ENCODE data around the gene C2CD3. TPM values are rescaled to one million over a fixed set of nuclear protein-coding genes. Genes with fewer than 3 reads are reported as not detected.

C2CD3 gene
- total and polyA plus RNA-seq, 9 of the 15 experiments (the other 6 are each of a cell fraction or from before 2014, with no cell fraction given), result 4.4 to 20.2 (median 15.4) TPM

DNA sequence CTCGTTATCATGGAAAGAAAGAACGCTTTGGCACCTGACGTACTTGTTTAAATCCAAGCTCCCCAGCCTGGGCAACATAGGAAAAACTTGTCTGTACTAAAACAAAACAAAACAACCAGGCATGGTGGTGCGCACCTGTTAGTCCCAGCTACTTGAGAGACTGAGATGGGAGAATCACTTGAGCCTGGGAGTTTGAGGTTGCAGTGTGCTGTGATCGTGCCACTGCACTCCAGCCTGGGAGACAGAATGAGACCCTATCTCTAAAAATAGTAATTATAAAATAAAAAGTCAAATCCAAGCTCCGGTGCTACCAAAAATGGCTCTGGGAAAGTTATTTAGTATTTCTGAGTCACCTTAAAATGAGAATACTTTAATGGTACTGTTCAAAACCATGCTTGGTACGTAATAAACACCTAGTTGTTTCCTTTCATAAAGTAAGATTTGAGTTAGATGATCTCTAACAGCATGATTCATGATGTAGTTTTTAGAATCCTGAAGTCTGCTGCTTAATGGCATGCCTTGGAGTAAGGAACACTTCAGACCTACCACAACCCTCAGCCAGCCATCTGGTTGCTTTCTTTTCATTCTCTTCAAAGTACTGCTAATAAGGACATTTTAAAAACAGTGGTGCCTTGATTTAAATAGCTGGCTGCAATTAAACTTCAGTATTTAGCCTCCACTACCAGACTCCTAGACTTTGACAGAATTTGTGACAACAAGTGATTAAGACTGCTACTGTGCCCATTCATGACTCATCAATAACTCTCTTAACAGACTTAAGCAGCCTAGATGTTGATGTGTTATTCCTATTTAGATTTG lies 8.6 kb upstream of the C2CD3 start (continued):
- TF ChIP-seq HNRNPUL1 (IDR thresholded peaks at IDR 0.05; ENCODE audit: low read length), result no peak
- no peak for TF ChIP-seq TOE1 (IDR thresholded peaks at IDR 0.05; ENCODE audit: borderline replicate concordance)
- no peak for TF ChIP-seq TOE1 (CRISPR knock-in tag; IDR thresholded peaks at IDR 0.05; ENCODE audit: borderline replicate concordance, low read depth)
- TF ChIP-seq SP1 (CRISPR knock-in tag; IDR thresholded peaks at IDR 0.05), result no peak
- TF ChIP-seq, protein P1, sequence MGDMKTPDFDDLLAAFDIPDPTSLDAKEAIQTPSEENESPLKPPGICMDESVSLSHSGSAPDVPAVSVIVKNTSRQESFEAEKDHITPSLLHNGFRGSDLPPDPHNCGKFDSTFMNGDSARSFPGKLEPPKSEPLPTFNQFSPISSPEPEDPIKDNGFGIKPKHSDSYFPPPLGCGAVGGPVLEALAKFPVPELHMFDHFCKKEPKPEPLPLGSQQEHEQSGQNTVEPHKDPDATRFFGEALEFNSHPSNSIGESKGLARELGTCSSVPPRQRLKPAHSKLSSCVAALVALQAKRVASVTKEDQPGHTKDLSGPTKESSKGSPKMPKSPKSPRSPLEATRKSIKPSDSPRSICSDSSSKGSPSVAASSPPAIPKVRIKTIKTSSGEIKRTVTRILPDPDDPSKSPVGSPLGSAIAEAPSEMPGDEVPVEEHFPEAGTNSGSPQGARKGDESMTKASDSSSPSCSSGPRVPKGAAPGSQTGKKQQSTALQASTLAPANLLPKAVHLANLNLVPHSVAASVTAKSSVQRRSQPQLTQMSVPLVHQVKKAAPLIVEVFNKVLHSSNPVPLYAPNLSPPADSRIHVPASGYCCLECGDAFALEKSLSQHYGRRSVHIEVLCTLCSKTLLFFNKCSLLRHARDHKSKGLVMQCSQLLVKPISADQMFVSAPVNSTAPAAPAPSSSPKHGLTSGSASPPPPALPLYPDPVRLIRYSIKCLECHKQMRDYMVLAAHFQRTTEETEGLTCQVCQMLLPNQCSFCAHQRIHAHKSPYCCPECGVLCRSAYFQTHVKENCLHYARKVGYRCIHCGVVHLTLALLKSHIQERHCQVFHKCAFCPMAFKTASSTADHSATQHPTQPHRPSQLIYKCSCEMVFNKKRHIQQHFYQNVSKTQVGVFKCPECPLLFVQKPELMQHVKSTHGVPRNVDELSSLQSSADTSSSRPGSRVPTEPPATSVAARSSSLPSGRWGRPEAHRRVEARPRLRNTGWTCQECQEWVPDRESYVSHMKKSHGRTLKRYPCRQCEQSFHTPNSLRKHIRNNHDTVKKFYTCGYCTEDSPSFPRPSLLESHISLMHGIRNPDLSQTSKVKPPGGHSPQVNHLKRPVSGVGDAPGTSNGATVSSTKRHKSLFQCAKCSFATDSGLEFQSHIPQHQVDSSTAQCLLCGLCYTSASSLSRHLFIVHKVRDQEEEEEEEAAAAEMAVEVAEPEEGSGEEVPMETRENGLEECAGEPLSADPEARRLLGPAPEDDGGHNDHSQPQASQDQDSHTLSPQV (IDR thresholded peaks at IDR 0.05), result no peak
- no peak for TF ChIP-seq TFAM (CRISPR knock-in tag; conservative IDR thresholded peaks at IDR 0.05)
- peak; percentile 76 for TF ChIP-seq ZNF316 (IDR thresholded peaks at IDR 0.05)
- no peak for TF ChIP-seq RAD51 (IDR thresholded peaks at IDR 0.05; ENCODE audit: borderline replicate concordance, low read depth)
- TF ChIP-seq JUND (IDR thresholded peaks at IDR 0.05; ENCODE audit: borderline replicate concordance, low read depth, low read length), result 0 out of 2 replicates have a peak, but pooled peaks have one; percentile 14
- TF ChIP-seq JUND (tag; IDR thresholded peaks at IDR 0.05; ENCODE audit: borderline replicate concordance, low read depth, low read length), result no peak
- no peak for TF ChIP-seq NR4A1 (CRISPR knock-in tag; IDR thresholded peaks at IDR 0.05)
- no peak for TF ChIP-seq NR4A1 (tag; IDR thresholded peaks at IDR 0.05)
- TF ChIP-seq, protein P2, sequence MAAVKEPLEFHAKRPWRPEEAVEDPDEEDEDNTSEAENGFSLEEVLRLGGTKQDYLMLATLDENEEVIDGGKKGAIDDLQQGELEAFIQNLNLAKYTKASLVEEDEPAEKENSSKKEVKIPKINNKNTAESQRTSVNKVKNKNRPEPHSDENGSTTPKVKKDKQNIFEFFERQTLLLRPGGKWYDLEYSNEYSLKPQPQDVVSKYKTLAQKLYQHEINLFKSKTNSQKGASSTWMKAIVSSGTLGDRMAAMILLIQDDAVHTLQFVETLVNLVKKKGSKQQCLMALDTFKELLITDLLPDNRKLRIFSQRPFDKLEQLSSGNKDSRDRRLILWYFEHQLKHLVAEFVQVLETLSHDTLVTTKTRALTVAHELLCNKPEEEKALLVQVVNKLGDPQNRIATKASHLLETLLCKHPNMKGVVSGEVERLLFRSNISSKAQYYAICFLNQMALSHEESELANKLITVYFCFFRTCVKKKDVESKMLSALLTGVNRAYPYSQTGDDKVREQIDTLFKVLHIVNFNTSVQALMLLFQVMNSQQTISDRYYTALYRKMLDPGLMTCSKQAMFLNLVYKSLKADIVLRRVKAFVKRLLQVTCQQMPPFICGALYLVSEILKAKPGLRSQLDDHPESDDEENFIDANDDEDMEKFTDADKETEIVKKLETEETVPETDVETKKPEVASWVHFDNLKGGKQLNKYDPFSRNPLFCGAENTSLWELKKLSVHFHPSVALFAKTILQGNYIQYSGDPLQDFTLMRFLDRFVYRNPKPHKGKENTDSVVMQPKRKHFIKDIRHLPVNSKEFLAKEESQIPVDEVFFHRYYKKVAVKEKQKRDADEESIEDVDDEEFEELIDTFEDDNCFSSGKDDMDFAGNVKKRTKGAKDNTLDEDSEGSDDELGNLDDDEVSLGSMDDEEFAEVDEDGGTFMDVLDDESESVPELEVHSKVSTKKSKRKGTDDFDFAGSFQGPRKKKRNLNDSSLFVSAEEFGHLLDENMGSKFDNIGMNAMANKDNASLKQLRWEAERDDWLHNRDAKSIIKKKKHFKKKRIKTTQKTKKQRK (IDR thresholded peaks at IDR 0.05; ENCODE audit: borderline replicate concordance, low read depth, low read length), result no peak
- TF ChIP-seq, protein P3, sequence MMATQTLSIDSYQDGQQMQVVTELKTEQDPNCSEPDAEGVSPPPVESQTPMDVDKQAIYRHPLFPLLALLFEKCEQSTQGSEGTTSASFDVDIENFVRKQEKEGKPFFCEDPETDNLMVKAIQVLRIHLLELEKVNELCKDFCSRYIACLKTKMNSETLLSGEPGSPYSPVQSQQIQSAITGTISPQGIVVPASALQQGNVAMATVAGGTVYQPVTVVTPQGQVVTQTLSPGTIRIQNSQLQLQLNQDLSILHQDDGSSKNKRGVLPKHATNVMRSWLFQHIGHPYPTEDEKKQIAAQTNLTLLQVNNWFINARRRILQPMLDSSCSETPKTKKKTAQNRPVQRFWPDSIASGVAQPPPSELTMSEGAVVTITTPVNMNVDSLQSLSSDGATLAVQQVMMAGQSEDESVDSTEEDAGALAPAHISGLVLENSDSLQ (IDR thresholded peaks at IDR 0.05), result no peak
- peak; percentile 47 for TF ChIP-seq C11orf30 (IDR thresholded peaks at IDR 0.05; ENCODE audit: low read depth)
- TF ChIP-seq ZNF444 (CRISPR knock-in tag; IDR thresholded peaks at IDR 0.05), result no peak
- TF ChIP-seq NCOR1 (IDR thresholded peaks at IDR 0.05), result no peak
- TF ChIP-seq SRSF9 (IDR thresholded peaks at IDR 0.05; ENCODE audit: borderline replicate concordance, low read depth, low read length), result no peak
